ENCODE results near the gene MEGF10.

DNA sequence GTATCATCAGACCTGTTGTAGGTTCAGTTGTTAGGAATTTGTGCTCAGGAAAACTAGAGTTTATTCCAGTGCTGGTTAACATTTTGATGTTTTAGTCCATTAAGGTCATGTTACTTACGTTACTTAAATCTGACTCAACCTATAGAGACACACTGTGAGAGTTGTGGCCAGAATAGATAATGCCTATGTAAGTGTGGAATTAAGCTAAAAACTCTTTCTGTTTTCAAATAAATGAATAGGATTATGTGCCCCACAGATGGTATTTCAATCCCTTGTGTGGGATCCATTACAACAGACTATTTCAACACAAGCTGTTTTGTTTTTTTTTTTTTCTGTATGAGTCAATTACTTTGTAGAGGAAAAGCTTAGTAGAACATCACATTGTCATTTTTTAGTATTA lies 68.1 kb downstream of the MEGF10 start:
- TF ChIP-seq GATA3 (IDR thresholded peaks at IDR 0.05; ENCODE audit: low read depth, low read length) = no peak
- no peak for TF ChIP-seq GATA2 (IDR thresholded peaks at IDR 0.05; ENCODE audit: low read depth, low read length)
